Esophagus (tissue), 2 donors: Measurements from ENCODE around the gene C8B. TPM values are rescaled to one million over a fixed set of nuclear protein-coding genes. Genes with fewer than 3 reads are reported as not detected.

Source experiments
- H3K27ac ChIP-seq, 2 donors: one replicate each; pipeline ENCODE4 v1.5.1; 2013; ENCODE audit warnings: low read depth in 2 of 2, mild to moderate bottlenecking in 2 of 2, inconsistent platforms in 1 of 2, low read length in 1 of 2, moderate library complexity in 1 of 2
- H3K27me3 ChIP-seq, 2 donors: one replicate each; pipeline ENCODE4 v1.6.1; 2013; ENCODE audit warnings: low read length in 2 of 2, control low read depth in 1 of 2, mild to moderate bottlenecking in 1 of 2; ENCODE audit not compliant: insufficient read depth in 2 of 2, control insufficient read depth in 1 of 2
- H3K36me3 ChIP-seq, 2 donors: one replicate each; pipeline ENCODE4 v1.6.1; 2013; ENCODE audit warnings: low read length in 1 of 2; ENCODE audit not compliant: control insufficient read depth in 2 of 2, insufficient read depth in 2 of 2
- H3K4me1 ChIP-seq, 2 donors: one replicate each; pipeline ENCODE4 v1.6.1; 2013; ENCODE audit warnings: low read length in 1 of 2; ENCODE audit not compliant: control insufficient read depth in 2 of 2, insufficient read depth in 2 of 2
- H3K4me3 ChIP-seq, 2 donors: one replicate each; pipeline ENCODE4 v1.5.1; 2013; ENCODE audit warnings: low read length in 2 of 2, mild to moderate bottlenecking in 2 of 2, low read depth in 1 of 2, moderate library complexity in 1 of 2
- H3K9me3 ChIP-seq, 2 donors: one replicate each; pipeline ENCODE4 v1.6.1; 2013; ENCODE audit warnings: mild to moderate bottlenecking in 2 of 2, low read depth in 1 of 2, low read length in 1 of 2, moderate library complexity in 1 of 2; ENCODE audit not compliant: control insufficient read depth in 2 of 2, insufficient read depth in 1 of 2
- WGBS, 2 donors: extraction: QIAGEN DNeasy Blood & Tissue Kit; methylation state at CpG; one replicate each; pipeline ENCODE4 v1.1.7; 2013; 5-methylcytosine and 5-hydroxymethylcytosine counted together
- polyA plus RNA-seq, 2 donors: library from polyadenylated mRNA; stranded (reverse); fragments of 200-250 nt; gene quantifications; one replicate each; pipeline ENCODE4 v1.2.3, GENCODE V29; 2013
- donor health status: healthy with polysubstance abuse.
- donor health status: Bipolar disorder and iron deficiency.

Gene C8B
- polyA plus RNA-seq, 2 donors, result not detected

DNA sequence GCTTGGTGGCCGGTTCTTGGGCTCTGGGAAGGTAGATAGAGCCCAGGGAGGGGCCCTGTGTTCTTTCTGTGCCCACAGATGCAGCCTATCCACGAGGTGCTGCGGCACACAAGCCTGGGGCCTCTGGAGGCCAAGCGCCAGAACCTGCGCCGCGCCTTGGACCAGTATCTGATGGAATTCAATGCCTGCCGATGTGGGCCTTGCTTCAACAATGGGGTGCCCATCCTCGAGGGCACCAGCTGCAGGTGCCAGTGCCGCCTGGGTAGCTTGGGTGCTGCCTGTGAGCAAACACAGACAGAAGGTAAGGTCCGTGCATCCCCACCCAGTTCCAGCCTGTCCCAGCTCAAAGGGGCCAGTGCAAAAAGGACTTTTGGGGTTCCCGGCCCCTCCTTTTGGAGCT lies 53.5 kb downstream of the C8B start:
- H3K27me3 ChIP-seq, result no peaks in the 10 kb centered on the region
- 86 to 90% methylated on average over 12 of the region's 12 CpGs for WGBS, 2 donors
- no peaks in the 10 kb centered on the region for H3K4me1 ChIP-seq
- H3K27ac ChIP-seq, result no peak overlapping the region
- no peaks in the 10 kb centered on the region for H3K9me3 ChIP-seq
- no peaks in the 10 kb centered on the region for H3K36me3 ChIP-seq
- H3K4me3 ChIP-seq, result no peak overlapping the region

GRCh38 chr1:56911098-56911938 lies 54.5 kb downstream of the C8B start:
- no peak overlapping the region for H3K27ac ChIP-seq
- WGBS, 2 donors, result 63 to 69% methylated on average over 7 of the region's 7 CpGs
- no peaks in the 10 kb centered on the region for H3K9me3 ChIP-seq
- H3K4me1 ChIP-seq, result no peaks in the 10 kb centered on the region
- H3K36me3 ChIP-seq, result no peaks in the 10 kb centered on the region
- H3K4me3 ChIP-seq, result no peak overlapping the region
- no peaks in the 10 kb centered on the region for H3K27me3 ChIP-seq

- no peak overlapping the region for H3K27ac ChIP-seq
- 63 to 78% methylated on average over 4 of the region's 4 CpGs for WGBS, 2 donors
- H3K36me3 ChIP-seq, result no peaks in the 10 kb centered on the region
- H3K4me1 ChIP-seq, result no peaks in the 10 kb centered on the region
- no peak overlapping the region for H3K4me3 ChIP-seq
- H3K27me3 ChIP-seq, result no peaks in the 10 kb centered on the region
- no peaks in the 10 kb centered on the region for H3K9me3 ChIP-seq
Measured at GRCh38 chr1:56910441-56910985, 55.3 kb downstream of the C8B start.

DNA sequence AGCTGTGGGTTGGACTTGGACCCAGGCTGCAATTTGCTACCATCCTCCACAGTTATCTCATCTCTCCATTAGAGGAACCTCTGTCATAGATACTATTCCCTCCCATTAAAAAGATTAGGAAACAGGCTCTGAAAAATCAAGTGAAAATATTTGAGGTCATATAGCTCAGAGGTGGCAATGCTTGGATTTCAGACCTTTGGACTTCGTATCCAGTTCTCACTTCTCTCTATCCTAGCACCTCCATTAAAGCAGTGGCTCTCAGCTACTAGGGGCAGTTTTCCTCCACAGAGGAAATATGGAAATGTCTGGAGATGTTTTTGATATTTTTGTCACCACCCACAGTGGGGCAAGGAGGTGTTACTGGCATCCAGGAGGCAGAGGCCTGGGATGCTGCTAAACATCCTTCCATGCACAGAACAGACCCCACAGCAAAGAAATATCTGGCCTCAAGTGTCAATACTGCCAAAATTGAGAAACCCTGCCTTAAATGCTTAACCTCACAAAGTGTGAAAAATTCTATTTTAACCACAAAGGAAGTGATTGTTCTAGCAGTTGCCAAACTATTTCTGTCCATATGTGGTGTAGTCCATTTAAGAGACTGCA lies 57.1 kb downstream of the C8B start:
- Histone ChIP-seq H3K36me3 (no peaks in the 10 kb centered on the region), H3K4me3 (no peak overlapping the region), H3K4me1 (no peaks in the 10 kb centered on the region), H3K27me3 (no peaks in the 10 kb centered on the region), H3K27ac (no peak overlapping the region), H3K9me3 (no peaks in the 10 kb centered on the region)
- 81 to 84% methylated on average over 1 of the region's 1 CpG for WGBS, 2 donors

- H3K9me3 ChIP-seq, result no peaks in the 10 kb centered on the region
- H3K4me1 ChIP-seq, result no peaks in the 10 kb centered on the region
- H3K27me3 ChIP-seq, result no peaks in the 10 kb centered on the region
- H3K36me3 ChIP-seq, result no peaks in the 10 kb centered on the region
- H3K4me3 ChIP-seq, result no peak overlapping the region
- H3K27ac ChIP-seq, result no peak overlapping the region
- 74 to 75% methylated on average over 3 of the region's 3 CpGs for WGBS, 2 donors
Measured at GRCh38 chr1:56905667-56906066, 60.1 kb downstream of the C8B start.

DNA sequence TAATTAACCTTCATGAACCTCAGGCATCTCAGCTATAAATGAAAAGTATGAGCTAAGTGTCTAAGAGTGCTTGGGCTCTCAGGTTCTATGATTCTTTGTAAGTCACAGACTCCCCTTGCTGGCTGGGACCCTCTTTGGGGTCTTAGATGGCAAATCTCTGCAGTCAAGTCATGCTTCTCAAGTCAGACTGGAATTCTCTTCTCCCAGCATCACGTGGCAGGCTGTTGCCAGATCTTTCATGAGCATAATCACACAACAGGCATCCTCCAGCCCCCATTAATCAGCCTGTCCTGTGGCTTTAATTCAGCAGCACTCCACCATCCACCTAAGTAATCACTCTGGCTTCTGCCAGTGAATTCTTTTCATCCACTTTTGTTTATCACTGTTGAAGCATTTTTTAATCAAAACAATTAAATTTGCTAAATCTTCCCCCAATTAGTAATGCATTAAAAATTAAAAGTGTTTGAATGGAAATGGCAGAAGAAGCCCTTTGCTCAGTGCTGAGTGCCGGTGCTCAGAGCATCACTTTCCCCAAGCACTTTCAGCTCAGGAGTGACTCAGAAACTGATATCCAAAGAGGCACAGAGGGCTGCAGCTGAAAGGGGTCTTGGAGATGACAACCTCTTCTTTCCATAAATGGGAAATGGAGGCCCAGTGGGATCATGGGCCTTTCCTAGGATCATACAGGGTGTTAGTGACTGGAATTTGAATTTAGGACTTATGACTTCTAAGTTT lies 61.0 kb downstream of the C8B start:
- WGBS, 2 donors, result 49 to 58% methylated on average over 2 of the region's 2 CpGs
- Histone ChIP-seq H3K27me3 (no peaks in the 10 kb centered on the region), H3K27ac (no peak overlapping the region), H3K9me3 (no peaks in the 10 kb centered on the region), H3K4me1 (no peaks in the 10 kb centered on the region), H3K4me3 (no peak overlapping the region), H3K36me3 (no peaks in the 10 kb centered on the region)

DNA sequence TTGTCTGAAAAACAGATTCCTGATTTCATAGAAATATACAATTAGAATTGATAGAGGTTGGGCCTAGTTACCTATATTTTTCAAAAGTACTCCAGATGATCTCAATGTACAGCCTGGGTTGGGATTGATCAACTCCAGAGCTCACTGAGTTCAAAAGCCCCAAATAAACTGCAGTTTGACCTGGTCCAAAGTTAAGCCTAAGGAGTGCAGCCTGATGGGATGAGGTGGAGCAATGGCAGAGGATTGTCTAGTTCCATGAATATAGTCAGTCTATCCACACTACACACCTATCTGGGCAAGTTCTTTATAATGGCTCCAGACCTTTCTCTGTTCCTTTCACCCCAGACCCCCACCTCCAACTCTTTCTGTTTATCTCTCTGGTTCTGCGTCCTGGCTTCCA lies 62.0 kb downstream of the C8B start:
- no peak overlapping the region for H3K4me3 ChIP-seq
- H3K4me1 ChIP-seq, result no peaks in the 10 kb centered on the region
- no peaks in the 10 kb centered on the region for H3K9me3 ChIP-seq
- 88 to 93% methylated on average over 1 of the region's 1 CpG for WGBS, 2 donors
- H3K27me3 ChIP-seq, result no peaks in the 10 kb centered on the region
- H3K36me3 ChIP-seq, result no peaks in the 10 kb centered on the region
- no peak overlapping the region for H3K27ac ChIP-seq

DNA sequence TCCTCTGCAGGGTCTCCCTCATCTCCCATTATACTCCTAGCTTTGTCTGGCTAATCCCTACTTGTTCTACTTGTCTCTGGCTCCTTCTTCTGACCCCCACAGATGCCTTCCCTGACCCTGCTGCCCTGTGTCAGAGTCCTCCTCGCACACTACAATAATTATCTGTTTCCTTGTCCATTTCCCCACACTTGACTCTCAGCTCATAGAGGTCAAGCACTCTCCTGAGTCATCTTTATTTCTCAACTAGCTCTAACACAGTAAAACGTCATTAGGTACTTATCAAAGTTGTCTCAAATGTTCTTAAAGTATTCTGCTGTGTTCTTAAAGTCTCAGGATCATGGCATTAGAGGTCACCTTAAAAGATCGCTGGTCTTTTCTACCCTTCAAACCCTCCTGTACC lies 64.1 kb downstream of the C8B start:
- Histone ChIP-seq H3K36me3 (no peaks in the 10 kb centered on the region), H3K27ac (no peak overlapping the region), H3K9me3 (no peaks in the 10 kb centered on the region), H3K4me3 (no peak overlapping the region), H3K4me1 (no peaks in the 10 kb centered on the region), H3K27me3 (peaks cover 0 to 2% of the 10 kb centered on the region in 2 donors)
- WGBS, 2 donors, result 52 to 63% methylated on average over 3 of the region's 3 CpGs

- no peak overlapping the region for H3K4me3 ChIP-seq
- no peaks in the 10 kb centered on the region for H3K9me3 ChIP-seq
- 61 to 63% methylated on average over 2 of the region's 2 CpGs for WGBS, 2 donors
- no peaks in the 10 kb centered on the region for H3K4me1 ChIP-seq
- H3K27ac ChIP-seq, result no peak overlapping the region
- no peaks in the 10 kb centered on the region for H3K36me3 ChIP-seq
- peaks cover 0 to 3% of the 10 kb centered on the region in 2 donors for H3K27me3 ChIP-seq
Measured at GRCh38 chr1:56898879-56899278, 66.9 kb downstream of the C8B start.
